CD4-positive, alpha-beta T cell treated with Interleukin-21 for 1 hour (primary cell): Measurements from ENCODE around the gene CCNQ.

Source experiments
- DNase-seq: peaks from one replicate; pipeline ENCODE4 v3.0.0-alpha.2; 2020

The CCNQ gene

DNA sequence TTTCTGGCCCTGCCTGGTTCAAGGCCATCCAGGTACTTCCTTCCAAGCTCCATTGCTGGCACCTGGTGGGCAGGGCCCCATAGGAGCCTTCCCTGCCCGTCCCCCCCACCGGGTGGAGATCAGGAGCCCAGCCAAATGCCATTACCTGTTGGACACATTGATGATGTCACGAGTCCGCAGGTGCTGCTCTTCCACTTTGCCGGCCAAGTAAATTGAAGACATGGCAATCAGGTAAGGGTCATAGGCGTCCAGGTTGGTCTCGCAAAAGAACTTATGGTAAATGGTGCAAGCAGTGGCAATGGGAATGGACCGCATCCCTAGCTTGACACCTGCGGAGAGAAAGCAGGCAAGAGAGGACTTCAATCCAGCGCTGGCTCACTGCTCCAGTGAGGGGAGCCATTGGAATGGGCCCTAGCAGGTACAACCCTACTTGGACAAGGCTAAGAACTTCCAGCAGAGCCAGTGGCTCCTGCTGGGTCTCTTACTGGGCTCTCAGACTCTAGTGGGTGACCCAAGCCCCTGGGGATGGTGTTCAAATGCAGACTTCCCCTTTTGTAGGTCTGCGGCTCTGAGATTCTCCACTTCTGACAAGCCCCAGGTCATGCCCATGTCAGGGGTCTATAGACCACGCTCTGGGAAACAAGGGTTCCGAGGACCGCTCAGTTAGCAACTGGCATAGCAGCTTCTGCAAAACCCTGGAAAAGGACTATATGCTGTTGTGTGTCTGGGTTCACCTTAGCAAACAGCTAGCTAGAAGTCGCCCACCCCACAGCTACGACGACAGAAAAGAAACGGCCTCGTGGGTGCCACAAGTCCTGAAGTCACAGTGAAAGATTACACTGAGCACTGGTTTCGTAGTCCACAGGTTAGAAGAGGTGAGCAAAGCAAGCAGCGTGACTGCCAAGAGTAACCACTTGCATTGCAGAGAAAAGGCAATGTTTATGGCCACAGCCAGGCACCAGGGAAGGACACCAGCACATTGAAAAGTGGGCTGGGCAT is 2.8 kb downstream of the CCNQ start:
- no peak for DNase-seq

DNA sequence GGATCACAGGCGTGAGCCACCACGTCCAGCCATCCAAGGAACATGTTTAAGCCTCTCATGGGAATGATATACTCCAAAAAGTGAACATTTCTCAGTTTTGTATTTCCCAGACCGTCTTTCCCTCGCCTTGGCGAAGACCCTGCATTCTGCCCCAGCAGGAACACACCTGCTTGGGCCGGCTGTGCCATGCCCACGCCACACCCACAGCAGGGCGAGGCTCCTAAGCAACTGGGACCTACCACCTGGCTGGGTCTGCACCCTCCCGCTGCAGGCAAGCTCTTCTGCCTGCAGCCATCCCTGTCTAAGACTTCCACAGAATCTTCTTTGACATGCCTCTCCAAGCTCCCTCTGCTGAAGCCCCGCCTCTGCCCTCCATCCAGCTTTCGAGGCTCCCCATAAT is 3.6 kb downstream of the CCNQ start:
- DNase-seq, result no peak

DNA sequence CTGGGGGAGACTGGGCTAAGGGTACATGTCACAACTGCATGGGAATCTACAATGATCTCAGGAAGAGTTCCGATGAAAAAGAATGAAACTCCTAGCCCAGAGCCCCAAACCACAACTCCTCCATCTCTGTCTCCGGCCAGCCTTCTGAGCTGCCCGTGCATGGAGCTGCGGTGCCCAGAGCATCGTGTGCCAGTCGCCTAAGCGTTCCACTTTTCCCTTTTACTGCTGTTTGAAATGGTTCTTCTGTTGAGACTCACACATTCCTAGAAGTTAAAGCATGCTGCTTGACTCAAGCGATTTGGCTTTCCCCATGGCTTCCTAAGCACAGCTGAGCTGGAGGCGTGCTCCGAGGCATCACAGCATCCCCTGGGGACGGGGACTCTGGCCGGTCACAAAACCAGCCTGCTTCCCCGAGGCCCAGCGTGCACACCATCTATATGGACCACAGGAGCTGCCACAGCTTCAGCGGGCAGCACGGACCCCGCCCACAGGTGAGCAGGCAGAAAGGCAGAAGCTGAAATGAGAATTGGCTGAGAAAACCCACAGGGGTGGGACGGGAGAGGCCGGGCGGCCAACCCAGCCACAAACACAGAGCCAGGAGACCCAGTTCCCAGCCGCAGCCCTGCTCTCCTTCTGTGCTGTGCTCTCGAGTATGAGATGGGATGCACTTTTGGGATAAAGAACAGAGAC is 5.0 kb downstream of the CCNQ start:
- DNase-seq, result no peak

- no peak for DNase-seq
Observed at GRCh38 chrX:153592966-153593688, 5.8 kb downstream of the CCNQ start.

DNA sequence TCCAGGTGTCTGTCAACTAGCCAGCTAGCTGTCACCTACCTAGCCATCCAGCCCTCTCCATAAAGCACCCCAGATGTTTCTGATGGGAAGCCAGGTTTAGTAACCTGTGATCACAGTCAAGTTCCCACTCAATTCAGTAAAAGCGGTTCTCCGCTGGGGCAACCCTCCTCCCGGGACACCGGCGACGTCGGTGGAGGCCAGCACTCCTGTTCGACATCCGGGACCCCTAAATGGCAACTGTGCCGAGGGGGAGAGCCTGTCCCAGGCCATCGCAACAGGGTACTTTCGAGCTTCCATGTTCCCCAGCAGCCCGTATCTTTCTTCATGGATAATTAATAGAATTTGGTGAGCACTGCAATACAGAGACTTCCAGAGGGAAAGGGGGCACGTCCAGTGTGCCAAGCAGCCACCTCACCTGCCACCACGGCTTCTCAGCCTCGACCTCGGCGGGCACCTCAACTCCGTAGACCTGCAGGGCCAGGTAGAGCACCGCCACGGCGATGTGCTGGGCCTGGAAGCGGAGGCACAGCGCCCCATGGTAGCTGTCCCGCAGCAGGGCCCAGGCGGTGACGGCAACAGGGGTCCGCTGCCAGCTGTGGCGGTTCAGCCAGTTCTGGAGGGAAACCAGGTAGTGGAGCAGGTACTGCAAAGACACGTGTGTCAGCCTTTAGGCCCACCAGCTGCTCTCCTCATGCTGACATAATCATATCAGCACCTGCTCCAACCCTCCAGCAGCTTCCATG is 6.7 kb downstream of the CCNQ start:
- no peak for DNase-seq

DNA sequence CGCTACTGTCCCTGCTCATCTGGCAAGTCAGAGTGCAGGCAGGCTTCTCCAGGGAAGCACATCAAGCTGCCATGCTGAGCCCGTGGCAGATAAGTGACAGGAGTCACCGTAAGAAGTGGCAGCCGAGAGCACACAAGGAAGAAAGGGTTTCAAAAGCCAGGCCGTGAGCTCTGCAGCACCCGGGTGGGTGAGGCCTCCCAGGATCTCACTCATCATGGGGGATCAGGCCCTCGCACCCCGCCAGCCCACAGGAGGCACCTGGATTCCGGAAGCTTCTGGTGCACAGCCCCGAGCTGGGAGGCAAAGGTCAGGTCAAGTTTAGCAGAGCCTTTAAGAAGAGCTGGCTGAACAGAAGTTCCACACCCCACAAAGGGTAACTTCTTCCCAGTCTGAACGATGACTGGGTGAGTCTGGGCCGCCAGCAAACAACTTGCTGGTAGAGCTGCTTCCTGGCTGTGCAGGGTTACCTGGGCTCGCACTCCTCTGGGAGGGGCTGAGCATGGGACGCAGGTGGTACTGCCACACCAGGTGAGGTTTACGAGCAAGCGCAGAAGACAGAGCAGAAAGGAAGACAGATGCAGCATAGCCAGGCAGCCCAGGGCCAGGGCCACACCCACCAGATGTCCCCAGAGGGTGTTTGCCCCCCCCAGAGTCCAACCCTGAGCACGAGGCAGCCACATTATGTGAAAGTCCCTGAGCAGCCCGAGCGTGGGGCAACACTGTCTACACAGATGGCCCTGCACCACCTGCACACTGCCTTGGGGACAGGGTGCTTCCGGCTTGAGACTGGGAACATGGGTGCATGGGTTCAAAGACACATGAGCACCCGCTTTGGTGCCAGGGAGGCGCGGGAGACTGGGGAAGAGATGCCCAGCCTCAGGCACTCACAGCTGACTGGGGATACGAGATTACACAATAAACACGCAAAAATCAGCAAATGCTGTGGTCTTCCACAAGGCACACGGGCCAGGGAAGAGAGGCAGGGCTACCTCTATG is 7.7 kb downstream of the CCNQ start:
- no peak for DNase-seq

- no peak for DNase-seq
Observed at GRCh38 chrX:153588782-153589446, 10.0 kb downstream of the CCNQ start.

GRCh38 chrX:153588021-153588781 is 10.7 kb downstream of the CCNQ start:
- no peak for DNase-seq

DNA sequence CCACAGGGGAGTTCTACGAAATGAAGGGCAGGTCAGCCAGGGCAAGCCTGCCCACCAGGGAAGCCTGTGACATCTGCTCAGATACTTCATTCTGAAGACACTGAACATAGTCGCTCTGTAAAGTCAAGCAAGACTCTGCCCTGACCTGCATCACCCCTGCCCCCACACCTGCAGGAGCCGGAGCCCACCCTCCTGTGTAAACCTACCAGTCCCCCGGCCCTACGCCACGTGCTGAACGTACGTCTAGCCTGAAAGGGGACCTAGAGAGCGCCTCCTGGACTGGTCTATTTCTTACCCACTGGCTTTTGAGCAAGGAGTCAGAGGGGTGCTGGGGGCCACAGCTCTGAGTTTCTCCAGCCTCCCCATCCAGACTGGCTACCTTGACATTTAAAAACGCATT is 11.6 kb downstream of the CCNQ start:
- no peak for DNase-seq

GRCh38 chrX:153585827-153586226 is 13.1 kb downstream of the CCNQ start:
- DNase-seq, result no peak

DNA sequence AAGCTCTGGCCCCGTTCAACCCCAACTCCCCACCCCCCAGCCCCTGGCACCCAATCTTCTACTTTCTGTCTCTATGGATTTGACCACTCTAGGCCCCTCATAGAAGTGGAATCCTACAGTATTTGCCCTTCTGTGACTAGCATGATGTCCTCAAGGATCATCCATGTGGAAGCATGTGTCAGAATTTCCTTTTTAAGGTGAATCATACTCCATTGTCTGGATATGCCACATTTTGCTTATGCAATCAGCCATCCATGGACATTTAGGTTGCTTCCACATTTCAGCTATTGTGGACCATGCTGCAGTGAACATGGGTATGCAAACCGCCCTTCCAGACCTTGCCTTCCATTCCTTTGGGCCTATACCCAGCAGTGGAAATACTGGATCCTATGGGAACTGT is 15.5 kb downstream of the CCNQ start:
- DNase-seq, result no peak

GRCh38 chrX:153582896-153583295 is 16.0 kb downstream of the CCNQ start:
- DNase-seq, result peak; percentile 71

- DNase-seq, result peak; percentile 0
Observed at GRCh38 chrX:153580700-153581386, 18.1 kb downstream of the CCNQ start.

GRCh38 chrX:153578889-153579288 is 20.1 kb downstream of the CCNQ start:
- no peak for DNase-seq

- DNase-seq, result no peak
Observed at GRCh38 chrX:153578200-153578835, 20.6 kb downstream of the CCNQ start.

DNA sequence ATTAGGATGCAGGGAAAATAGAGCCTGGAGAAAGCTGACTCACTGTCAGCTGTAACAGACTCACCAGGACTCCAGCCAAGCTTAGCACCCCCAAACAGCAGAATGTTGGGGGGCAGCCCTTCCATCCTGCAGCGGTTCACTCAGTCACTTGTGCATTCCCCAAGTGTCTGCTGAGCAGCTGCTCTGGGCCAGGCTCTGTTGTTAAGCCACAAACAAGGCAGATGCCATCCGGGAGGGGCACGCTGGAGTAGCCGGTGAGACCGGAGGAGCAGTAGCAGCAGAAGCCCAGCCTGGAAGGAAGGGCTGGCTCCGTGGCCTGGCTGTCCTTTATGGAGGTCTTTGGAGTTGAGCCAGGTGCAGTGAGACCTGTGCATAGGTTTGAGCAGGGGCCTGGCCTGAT is 22.0 kb downstream of the CCNQ start:
- DNase-seq, result no peak

GRCh38 chrX:153576239-153576870 is 22.6 kb downstream of the CCNQ start:
- DNase-seq, result no peak

DNA sequence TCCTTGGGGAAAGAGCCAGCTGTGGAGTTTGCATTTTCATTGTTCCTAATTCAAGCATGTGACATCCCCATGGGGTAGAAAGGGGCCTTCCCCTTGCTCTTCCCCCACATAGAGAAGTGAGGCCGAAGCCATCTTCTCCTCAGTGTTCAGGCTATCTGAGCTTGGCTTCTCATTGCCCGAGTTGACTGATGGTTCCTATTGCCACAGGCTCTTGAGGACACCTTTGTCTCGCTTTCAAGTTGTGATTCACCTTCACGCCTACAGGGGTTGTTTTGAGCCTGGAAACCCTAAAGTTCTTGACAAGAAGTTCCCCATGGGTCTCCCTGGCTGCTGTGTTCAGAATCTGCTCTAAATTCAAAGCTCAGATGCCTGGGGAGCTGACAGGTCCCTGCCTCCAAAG is 25.0 kb downstream of the CCNQ start:
- no peak for DNase-seq
